ENCODE measurements around the gene NBAS.

GRCh38 chr2:15162620-15163019 is 398.5 kb downstream of the NBAS start:
- no peak for TF ChIP-seq POLR2AphosphoS5 (IDR thresholded peaks at IDR 0.05; ENCODE audit: insufficient read depth, low read depth, low read length)
- TF ChIP-seq CTCF (IDR thresholded peaks at IDR 0.05; ENCODE audit: extremely low read depth in 1 of 2, insufficient read depth in 1 of 2, low read depth in 1 of 2, low read length in 2 of 2), result no peak

Data from endothelial cell of umbilical vein (primary cell).